Caki2 (cell line): Measurements from ENCODE around the gene HLA-F. TPM values are rescaled to one million over a fixed set of nuclear protein-coding genes. Genes with fewer than 3 reads are reported as not detected.

Experiments
- total RNA-seq: library from RNA; depleted of rRNA; stranded (reverse); fragments of >200 nt; shearing (Covaris generic); gene quantifications from 2 replicates; pipeline ENCODE4 v1.2.3, GENCODE V29; 2014; ENCODE audit warnings: low replicate concordance; rRNA removed

The HLA-F gene
- total RNA-seq, 1 experiment from 2014 or later, result 59.2 TPM

Other genes with a start within 250 kb of the HLA-F start
- not detected in 2 replicates for gene MAS1L, start 235.5 kb upstream of the HLA-F start, total RNA-seq
- gene UBD, start 163.7 kb upstream of the HLA-F start, total RNA-seq, result 5.1 and 6.2 TPM in 2 replicates
- not detected in 2 replicates for gene OR2H2, start 138.3 kb upstream of the HLA-F start, total RNA-seq
- gene GABBR1, start 90.3 kb upstream of the HLA-F start, total RNA-seq, result 1.6 and 3.4 TPM in 2 replicates
- not detected in 2 replicates for gene MOG, start 66.3 kb upstream of the HLA-F start, total RNA-seq
- not detected in 2 replicates for gene ZFP57, start 42.3 kb upstream of the HLA-F start, total RNA-seq
- gene HLA-G, start 104.4 kb downstream of the HLA-F start, total RNA-seq, result not detected in 2 replicates
- gene HLA-A, start 219.1 kb downstream of the HLA-F start, total RNA-seq, result 1,302 and 1,396 TPM in 2 replicates